HG03571 (cell line): ENCODE measurements around the gene ELAVL3.
"Not testable (repeated sequence)": the region's sequence is repeated elsewhere in the genome, so short reads cannot be mapped to it uniquely, and the experiment has no call there.

Experiments
- ATAC-seq: cut with Tn5 transposase; IDR thresholded peaks from one replicate; pipeline ENCODE4 v1.9.1; 2021; ENCODE audit not compliant: unreplicated experiment

ELAVL3 gene

DNA sequence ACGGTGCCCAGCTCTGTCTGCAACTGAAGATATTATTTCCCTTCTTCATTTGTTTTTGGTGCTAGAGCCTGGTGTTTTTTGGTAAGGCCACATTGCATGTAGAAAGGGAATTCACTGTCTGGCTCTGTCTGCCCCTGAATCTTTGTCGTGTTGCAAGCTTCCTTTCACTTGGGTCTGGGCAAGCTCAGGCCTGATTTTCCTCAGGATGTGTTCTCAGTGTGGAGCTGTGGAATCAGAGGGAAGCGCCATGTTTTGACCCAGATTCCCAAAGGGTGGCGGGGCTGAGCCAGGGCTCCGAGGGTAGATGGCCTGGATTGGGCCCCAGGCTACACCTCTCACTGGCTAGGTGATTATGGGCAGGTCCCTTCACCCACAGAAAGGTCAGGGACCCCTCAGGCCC, 36.8 kb downstream of the ELAVL3 start:
- no peak for ATAC-seq

DNA sequence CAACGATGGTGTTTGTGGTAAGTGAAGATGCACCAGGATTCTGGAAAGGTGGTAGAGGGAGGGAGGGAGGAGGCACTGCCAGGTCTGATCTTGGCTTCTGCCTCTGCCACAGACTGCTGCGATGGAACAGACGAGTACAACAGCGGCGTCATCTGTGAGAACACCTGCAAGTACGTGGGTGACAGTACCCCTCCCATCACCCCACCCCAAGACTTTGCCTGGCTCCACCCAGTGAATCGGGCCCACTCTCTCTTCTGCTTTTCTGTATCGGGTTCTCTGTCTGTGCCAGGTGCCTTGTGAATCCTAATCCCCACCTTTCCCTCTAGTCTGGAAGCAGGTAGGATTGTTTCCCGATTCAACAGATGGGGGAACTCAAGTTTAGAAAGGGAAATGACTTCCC, 42.9 kb downstream of the ELAVL3 start:
- no peak for ATAC-seq

DNA sequence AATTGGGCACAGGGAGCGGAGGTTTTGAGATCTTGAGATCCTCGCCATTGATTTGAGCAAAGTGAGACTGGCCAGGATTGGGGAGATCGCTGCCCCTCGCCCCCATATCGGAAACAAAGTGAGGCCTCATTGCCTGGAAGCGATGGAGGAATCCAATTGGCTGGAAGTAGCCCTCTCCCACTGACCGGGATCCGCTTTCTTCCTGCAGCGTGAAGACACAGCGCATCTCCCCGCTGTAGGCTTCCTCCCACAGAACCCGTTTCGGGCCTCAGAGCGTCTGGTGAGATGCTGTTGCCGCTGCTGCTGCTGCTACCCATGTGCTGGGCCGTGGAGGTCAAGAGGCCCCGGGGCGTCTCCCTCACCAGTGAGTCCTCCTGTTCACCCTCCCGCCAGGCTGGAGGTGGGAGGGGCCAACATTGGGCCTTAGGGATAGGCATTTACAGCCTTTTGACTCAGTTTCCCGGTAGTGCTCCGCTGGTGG, 45.0 kb downstream of the ELAVL3 start:
- no peak for ATAC-seq

DNA sequence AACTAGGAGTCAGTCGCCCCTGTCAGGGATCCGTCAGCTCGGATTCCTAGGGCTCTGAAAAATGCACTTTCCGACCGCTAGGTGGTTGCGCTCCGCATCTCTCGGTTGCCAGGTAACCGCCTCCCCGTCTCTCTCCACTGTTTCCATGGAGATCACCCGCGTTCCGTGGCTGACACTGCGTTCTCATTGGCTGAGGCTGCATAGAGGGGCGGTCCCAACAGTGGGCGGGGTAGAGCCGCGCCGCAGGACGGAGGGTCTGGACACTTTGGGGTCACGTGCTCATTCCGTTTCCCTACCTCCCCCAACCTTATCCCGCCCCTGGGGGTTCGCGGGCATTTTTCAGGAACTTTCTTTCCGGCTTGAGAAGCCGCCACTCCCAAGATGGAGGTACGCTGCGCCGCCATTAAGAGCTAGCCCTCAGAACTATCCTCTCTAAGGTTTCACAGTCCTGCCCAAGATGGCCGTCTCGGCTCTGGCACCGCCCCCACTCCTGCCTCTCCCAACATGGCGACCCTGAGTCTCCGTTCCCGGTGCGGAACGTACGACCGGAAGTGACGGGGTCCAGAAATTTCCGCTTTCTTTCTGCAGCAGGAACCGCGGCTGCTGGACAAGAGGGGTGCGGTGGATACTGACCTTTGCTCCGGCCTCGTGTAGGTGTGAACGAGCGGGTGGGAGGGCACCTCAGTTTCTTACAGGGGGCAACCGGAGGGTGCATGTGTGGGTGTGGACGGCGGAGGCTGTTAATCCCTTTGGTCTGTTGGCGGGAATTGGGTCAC, 45.6 kb downstream of the ELAVL3 start, which contains the start of the genes ODAD3 and PRKCSH:
ODAD3 (minus strand) TSS at position 65 of the 776 bp plus-strand sequence. CDS start 105 bp downstream, outside the sequence.
PRKCSH (plus strand) TSS at position 579 of the 776 bp plus-strand sequence. CDS start 483 bp downstream, outside the sequence.
- peak; percentile 91 for ATAC-seq

DNA sequence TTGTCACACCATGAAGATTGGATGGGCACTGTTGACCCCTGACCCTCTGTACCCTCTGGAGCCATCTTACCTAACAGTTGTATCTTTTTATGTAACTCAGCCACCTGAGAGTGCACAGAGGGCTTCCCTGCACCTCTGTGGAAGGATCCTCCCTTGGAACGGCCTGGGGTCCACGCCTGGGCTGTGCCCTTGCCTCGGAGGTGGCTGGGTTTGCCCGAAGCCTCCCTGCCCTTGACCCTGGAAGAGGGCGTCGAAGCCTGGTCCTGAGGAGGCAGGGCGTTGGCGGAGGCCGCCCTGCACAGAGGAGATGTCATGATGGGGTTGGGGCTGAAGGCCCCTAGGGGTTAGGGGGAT, 46.2 kb downstream of the ELAVL3 start:
- no peak for ATAC-seq

DNA sequence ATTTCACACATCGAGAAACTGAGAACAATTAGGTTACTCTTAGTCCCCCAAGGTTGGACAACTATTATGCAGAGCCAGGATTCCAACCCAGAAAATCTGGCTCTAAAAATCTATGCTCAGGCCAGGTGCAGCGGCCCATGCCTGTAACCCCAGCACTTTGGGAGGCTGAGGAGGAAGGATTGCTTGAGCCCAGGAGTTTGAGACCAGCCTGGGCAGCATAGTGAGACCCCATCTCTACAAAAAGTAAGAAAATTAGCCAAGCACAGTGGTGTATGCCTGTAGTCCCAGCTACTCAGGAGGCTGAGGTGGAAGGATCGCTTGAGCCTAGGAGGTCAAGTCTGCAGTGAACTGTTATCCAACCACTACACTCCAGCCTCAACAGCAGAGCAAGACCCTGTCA, 47.3 kb downstream of the ELAVL3 start:
- not testable (repeated sequence) for ATAC-seq

DNA sequence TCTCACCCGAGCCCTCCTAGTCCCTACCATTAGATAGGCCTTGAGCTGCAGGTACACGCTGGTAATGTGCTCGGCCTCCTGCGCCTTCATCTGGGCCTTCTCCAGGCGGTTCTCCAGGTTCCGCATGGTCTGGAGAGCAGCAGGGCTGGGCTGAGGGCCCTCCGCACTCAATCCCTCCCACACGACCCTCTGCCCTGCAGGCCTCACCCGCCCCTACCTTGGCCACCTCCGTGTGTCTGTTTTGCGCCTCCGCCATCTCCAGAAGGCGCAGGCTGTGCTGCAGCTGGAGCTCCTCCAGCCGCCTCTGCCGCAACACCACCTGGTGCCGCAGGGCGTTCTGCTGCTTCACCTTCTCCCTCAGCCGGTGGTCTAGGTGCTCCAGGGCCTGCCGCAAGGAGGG, 54.2 kb downstream of the ELAVL3 start:
- no peak for ATAC-seq

DNA sequence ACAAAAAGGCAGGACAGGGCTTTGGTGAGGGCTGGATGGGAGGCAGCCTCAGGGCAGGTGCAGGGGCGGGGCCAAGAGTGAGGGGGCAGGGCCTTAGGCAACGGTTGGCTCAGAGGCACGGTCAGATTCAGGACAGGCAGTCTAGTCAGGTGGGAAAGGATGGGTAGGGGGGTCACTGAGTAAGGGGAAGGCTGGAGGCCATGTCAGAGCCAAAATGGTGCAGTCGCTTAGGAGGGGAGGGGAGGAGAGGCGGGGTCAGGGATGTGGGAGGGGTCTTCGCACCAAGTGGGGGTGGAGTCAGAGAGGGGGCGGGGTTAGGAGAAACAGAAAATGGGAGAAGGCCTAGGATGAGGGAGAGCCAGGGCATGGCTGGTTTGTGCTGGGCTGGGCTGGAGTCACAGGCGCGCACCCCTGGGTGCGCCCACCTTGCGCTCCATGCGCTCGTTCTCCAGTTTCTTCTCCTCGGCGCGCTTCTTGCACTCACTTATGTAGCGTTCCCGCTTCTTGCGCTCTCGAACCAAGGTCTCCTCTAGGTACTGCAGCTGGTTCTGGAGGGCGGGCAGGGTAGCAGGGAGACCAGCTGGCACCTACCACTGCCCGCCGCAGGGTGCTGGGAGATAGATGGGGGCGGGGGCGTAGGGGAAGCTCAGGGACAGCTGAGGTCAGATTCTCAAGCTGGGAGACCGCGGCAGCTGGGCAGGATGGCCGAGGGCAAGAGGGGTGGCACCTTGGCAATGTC, 55.0 kb downstream of the ELAVL3 start:
- ATAC-seq = no peak

DNA sequence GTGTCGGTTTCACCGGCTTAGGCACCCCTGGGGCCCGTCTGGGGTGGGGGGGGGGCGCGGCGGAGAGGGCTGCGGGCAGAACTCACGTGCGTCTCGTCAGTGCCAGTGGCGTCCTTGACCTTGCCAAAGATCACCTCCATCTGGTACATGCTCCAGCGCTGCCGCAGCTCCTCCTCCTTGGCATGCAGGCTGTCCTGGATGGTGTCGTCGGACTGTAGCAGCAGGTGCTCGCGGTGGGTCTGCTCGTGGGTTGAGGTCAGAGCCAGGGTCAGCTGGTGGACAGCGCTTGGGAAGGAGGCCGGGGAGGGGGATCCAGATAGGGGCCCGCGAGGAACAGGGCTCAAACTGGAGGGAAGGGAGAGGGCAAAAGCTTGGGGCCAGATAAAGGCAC, 57.1 kb downstream of the ELAVL3 start:
- ATAC-seq = no peak

DNA sequence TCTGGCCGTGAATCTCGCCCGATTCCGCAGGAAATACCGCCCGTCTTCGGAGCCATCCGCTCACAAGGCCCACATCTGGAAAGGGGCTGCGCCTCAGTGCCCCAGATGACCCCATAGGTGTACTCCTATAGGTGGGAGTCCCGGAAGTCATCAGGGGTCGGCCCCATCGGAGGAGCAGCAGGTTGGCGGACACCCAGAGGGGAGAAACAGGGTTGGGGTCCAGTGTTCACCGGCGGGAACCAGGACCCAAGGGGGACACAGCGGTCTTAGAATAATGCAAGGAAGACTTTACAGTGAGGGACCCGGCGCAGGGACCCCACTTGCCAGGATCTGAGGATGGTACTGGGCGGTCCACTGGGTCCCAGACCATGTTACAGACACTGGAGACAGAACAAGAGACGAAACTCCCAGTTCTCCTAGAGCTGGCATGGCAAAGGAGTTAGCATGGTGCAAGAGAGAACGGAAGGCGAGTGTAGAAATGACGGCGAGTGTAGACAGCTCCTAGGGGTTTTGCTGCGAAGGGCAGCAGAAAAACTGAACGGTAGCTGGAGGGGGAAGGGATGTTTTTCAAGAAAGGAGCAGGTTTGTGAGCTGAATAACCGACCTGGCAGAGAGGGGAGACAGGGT, 57.6 kb downstream of the ELAVL3 start:
- ATAC-seq = no peak

DNA sequence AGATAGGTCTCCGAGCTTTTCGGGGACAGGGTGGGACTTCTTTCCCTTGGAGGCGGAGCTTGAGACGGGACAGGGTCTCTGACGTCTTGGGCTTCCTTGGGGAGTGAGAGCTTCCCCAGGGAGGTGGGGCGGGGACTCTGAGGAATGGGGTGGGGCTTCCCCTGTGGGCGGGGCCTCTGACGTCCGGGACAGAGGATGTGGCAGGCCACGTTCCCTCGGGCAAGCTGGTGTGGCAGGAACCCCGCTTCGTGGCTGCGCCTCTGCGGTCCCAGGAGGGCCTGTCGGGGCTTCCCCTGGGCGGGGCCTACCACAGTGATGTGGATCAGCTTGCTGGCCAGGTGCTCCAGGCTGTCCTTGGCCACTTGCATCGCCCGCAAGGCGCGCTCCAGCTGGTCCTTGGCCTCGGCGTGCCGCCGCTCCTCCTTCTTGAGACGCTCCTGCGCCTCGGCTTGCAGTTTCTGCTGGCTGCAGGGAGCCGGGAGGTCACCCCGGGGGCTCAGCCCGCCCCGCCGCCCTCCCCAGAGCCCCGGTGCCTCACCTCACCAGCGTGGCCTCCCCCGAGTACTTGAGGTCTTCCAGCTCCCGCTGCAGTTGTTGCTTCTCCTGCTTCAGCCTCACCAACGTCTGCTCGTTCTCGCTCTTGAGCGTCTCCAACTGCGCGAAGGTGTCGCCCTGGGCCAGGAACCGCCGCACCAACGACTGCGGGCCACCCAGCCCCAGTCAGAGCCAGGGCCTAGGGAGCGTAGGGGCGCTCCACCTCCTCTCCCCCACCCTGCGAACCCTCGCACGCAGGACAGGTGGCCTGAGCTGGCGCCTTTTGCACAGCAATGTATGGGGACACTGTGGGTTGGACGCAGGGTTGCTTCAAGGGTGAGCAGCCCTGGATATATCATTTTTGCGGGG, 58.4 kb downstream of the ELAVL3 start:
- no peak for ATAC-seq

DNA sequence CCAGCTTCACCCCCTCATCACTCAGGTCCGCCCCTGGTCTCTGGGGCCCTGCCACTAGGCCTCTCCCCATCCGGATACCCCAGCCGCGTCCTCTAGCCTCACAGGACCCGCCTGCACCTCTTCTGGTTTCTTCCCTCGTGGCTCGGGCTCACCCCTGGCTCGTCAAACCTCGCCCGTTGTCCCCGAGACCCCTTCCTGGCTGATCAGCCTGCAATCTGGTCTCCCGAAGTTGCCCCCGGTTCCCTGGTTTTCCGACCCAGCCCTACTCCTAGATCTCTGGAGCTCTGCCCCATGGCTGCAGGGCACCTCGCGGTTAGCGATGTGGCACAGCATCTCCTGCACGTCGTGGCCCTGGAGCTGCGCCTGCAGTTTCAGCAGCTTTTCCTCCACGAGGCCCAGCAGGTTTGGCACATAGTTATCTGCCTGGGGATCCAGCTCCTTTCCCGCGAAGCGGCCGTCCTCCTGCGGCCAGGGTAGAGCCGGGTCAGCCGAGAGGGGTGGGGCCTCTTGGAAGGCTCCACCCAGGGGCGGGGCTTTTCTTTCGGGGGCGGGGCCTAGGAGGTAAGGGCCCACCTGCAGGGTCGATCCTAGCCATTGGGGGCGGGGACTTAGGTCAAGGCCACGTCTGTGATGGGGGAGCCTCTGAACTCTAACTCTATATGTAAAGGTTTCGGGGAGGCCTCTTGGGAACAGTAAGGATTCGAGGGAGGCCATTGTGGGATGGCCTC, 59.3 kb downstream of the ELAVL3 start:
- ATAC-seq = no peak

DNA sequence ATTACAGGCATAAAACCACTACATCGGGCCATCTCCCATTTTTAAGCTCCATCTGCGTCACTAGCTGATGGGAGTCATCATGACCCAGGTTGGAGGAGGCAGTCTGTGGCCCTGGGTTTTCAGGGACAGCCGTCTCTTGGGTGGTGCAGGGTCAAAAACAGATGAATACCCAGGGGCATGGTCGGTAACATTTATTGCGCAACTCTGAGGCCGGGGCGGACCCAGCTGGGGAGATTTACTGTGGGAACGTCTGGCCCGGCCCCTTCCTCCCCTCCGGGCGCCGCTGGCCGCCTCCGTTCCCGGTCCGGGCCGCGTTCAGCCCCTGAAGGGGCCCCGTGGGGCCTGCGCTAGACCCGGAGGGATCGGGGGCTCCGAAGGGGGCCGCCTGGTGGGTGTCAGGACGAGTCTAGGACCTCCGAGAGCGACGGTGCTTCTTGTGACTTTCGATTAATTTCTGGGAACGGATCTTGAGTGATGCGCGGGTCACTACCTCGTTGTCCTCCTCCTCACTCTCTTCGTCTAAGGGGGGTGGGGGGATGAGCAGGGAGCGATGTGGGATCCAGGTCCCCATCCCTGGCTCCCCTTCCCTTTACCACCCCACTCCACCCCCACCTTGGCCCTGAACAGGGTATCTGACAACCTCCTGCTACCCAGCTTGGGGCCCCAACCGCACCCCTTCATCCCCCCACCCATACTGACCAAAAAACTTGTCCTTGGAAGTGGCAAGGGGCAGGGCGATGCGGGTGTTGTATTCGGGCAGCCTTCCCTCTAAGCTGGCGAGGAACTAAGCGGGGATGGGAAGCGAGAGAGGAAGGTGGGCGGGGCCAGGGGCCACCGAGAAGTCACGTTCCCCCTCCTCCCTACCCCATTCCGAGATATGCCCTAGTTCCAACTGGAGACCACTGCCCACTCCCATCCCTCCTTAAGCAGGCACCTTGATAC, 60.1 kb downstream of the ELAVL3 start:
- no peak for ATAC-seq

DNA sequence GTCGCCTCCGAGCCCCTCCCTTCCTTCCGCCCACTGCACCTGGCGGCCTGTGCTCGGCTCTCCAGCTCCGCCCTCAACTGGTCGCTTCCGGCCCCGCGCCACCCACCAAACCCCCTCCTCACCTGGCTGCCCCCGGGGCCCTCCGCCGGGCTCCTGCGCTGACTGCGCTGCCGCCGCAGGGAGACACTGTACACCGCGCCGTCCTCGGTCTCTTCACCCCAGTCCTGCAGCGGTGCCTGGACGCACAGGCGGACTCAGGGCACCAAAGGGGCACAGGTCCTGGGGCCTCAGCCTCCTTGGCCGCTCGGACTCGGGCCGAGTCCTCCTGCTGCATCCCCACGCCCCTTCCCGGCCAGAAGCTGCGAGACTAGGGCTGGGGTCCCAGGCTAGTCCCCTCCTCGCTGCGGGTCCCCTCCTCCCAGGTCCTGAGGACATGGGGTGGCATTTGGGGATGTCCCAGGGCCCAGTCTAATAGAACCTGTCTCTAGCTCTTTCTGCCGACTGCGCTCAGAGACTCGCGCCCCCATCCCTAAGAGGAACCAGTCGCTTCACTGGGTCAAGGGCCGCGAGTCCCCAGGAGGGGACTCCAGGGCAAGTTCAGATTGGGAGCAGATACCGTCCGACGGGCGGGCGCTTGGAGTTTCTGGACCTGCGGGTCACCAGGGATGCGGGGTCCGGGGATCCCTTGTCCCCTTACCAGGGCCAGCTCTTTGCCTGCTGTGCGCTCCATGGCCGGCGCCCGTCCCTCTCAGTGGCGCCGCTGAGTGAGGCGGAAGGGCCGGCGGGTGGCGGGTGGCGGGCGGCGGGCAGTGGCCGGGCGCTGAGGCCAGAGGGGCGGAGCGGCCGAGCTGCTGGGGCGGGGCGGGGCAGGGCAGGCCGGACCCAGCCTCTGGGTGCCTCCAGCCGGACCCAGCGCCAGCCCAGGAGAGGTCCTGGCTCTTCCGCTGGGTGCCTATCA, 62.0 kb downstream of the ELAVL3 start, which contains the start of gene RGL3:
RGL3 (minus strand) TSS at position 766 of the 958 bp plus-strand sequence; CDS start at position 730, 36 bp downstream.
- no peak for ATAC-seq

DNA sequence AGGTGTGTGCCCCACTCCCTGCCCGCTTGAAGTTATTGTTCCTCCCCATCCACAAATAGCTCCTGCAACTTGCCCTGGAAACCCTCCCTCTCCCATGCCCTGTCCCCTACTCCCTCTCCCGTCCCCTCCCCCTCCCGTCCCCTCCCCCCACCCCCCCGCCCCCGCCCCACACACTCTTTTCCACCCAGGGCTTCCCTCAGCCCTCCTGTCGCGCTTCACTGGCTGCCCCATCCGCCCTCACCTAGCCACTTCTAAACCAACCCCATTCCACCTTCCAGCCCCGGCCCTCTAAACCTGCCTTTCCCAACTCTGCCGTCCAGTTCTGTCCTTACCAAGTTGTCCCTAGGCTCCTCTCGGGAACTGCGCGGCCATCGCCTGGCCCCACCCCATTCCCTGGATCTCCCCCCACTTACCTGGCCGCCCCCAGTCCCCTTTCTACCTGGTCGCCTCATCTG, 62.7 kb downstream of the ELAVL3 start:
- ATAC-seq = no peak

DNA sequence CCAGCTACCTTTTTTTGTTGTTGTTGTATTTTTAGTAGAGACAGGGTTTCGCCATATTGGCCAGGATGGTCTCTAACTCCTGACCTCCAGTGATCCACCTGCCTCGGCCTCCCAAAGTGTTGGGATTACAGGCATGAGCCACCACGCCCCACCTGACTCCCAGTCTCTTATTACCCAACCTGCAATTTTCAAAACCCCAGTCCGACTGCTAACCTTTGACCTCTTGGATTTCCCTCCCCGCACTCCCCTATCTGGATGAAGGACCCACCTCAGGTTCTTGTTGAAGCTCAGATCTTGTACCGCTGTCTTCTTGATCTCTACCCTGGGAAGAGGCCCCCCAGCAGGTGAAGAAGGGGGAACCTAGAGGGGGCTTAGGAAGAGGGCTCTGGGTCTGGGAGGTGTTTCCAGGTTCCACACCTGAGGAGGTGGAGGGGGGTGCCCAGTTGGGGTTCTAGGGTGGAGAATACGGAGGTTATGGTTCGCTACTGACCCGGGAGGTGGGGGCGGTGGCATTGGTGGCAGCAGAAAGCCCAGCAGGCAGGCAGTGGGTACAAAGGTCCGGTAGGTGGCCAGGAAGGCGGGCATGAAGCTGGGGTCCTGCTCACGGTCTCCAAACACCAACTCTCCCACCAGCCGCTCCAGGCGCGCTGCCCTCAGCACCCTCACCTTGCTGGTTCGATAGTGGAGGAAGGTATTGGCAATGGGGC, 64.3 kb downstream of the ELAVL3 start:
- no peak for ATAC-seq

DNA sequence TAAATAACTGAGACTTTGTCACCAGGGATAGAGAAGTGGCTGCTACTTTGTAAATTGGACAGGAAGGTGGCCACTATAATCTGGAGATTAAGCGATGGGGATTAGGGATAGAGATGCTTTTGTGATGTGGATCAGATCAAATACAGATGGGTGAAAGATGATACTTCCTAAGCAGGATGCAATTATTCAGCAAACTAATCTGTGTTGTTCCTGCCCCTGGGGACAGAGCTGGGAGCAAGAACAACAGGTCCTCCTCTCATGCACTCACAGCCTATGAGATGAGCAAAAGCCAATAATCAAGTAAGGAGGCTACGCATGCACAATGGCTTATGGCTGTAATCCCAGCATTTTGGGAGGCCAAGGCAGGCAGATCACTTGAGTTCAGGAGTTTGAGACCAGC, 66.3 kb downstream of the ELAVL3 start:
- ATAC-seq = no peak
